HT-29 (cell line): ENCODE data around the gene PSMD1. TPM values are rescaled to one million over a fixed set of nuclear protein-coding genes. Genes with fewer than 3 reads are reported as not detected.
"Not testable (repeated sequence)": the region's sequence is repeated elsewhere in the genome, so short reads cannot be mapped to it uniquely, and the experiment has no call there.

Experiments
- DNase-seq: peaks from one replicate; pipeline ENCODE4 v3.0.0-alpha.2; 2015; ENCODE audit warnings: low spot score
- total RNA-seq: library from RNA; depleted of rRNA; stranded (reverse); fragments of >200 nt; shearing (Covaris generic); gene quantifications from 2 replicates; pipeline ENCODE4 v1.2.3, GENCODE V29; 2014; rRNA removed

Gene PSMD1
- 72.0 and 93.3 TPM in 2 replicates for total RNA-seq

- peak; percentile 93 for DNase-seq
These were observed at the start of gene PSMD1 for GRCh38 chr2:231056453-231057416. Gene PSMD1 (plus strand): TSS chr2:231056867. CDS start chr2:231057026, 159 bp downstream.

GRCh38 chr2:231007286-231008098, 49.2 kb upstream of the PSMD1 start:
- DNase-seq = no peak

GRCh38 chr2:231008131-231008530, 48.5 kb upstream of the PSMD1 start:
- no peak for DNase-seq

- DNase-seq = no peak
These were observed 47.3 kb upstream of the PSMD1 start for GRCh38 chr2:231009236-231009919.

GRCh38 chr2:231010201-231010730, 46.4 kb upstream of the PSMD1 start:
- no peak for DNase-seq

GRCh38 chr2:231011526-231011925, 45.1 kb upstream of the PSMD1 start:
- DNase-seq = no peak

GRCh38 chr2:231012463-231012862, 44.2 kb upstream of the PSMD1 start:
- DNase-seq = no peak

GRCh38 chr2:231013820-231014219, 42.8 kb upstream of the PSMD1 start:
- DNase-seq = no peak

GRCh38 chr2:231015478-231015877, 41.2 kb upstream of the PSMD1 start:
- DNase-seq = no peak

- DNase-seq = no peak
These were observed 40.7 kb upstream of the PSMD1 start for GRCh38 chr2:231015926-231016325.

- no peak for DNase-seq
These were observed 40.0 kb upstream of the PSMD1 start for GRCh38 chr2:231016566-231017230.

GRCh38 chr2:231017231-231017598, 39.5 kb upstream of the PSMD1 start:
- peak; percentile 10 for DNase-seq

GRCh38 chr2:231018184-231018583, 38.5 kb upstream of the PSMD1 start:
- no peak for DNase-seq

- not testable (repeated sequence) for DNase-seq
These were observed 31.6 kb upstream of the PSMD1 start for GRCh38 chr2:231025059-231025458.

GRCh38 chr2:231028889-231029288, 27.8 kb upstream of the PSMD1 start:
- no peak for DNase-seq

GRCh38 chr2:231029563-231029962, 27.1 kb upstream of the PSMD1 start:
- no peak for DNase-seq

- peak; percentile 35 for DNase-seq
These were observed 25.9 kb upstream of the PSMD1 start for GRCh38 chr2:231030725-231031124.

- no peak for DNase-seq
These were observed 24.0 kb upstream of the PSMD1 start for GRCh38 chr2:231032575-231033140.

- DNase-seq = no peak
These were observed 23.2 kb upstream of the PSMD1 start for GRCh38 chr2:231033147-231034132.
